ENCODE results near the gene SPACA7. TPM values are rescaled to one million over a fixed set of nuclear protein-coding genes. Genes with fewer than 3 reads are reported as not detected.

Gene SPACA7
- total and polyA plus RNA-seq, 10 of the 15 experiments (the other 5 are each of a cell fraction or from before 2014, with no cell fraction given) = not detected

DNA sequence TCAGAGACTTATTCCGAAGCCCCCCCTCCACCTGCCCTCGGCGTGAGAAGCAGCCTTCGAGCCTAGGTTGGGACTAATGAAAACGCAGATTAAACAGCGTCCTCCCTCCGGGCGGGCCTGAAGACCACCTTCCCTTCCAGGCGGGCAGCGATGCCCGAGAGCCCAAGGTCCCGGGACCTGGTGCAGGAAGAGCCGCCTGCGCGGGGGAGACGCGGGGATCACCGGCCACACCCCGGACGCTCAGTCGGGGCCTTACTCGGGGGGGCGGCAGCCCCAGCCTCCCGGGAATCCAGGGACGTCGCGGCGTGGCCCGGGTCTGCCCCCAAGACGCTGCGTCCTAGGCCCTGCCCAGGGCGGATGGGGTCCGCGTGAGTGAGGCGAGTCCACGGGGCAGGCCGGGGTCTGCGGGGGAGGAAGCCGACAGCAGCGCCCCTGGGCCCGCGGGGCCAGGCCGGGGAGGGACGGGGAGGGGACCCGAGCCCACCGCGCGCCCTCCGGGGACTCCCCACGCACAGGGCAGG lies 33.3 kb upstream of the SPACA7 start (continued):
- TF ChIP-seq, protein P1, sequence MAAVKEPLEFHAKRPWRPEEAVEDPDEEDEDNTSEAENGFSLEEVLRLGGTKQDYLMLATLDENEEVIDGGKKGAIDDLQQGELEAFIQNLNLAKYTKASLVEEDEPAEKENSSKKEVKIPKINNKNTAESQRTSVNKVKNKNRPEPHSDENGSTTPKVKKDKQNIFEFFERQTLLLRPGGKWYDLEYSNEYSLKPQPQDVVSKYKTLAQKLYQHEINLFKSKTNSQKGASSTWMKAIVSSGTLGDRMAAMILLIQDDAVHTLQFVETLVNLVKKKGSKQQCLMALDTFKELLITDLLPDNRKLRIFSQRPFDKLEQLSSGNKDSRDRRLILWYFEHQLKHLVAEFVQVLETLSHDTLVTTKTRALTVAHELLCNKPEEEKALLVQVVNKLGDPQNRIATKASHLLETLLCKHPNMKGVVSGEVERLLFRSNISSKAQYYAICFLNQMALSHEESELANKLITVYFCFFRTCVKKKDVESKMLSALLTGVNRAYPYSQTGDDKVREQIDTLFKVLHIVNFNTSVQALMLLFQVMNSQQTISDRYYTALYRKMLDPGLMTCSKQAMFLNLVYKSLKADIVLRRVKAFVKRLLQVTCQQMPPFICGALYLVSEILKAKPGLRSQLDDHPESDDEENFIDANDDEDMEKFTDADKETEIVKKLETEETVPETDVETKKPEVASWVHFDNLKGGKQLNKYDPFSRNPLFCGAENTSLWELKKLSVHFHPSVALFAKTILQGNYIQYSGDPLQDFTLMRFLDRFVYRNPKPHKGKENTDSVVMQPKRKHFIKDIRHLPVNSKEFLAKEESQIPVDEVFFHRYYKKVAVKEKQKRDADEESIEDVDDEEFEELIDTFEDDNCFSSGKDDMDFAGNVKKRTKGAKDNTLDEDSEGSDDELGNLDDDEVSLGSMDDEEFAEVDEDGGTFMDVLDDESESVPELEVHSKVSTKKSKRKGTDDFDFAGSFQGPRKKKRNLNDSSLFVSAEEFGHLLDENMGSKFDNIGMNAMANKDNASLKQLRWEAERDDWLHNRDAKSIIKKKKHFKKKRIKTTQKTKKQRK (IDR thresholded peaks at IDR 0.05; ENCODE audit: low read depth, low read length) = no peak
- no peak for TF ChIP-seq HDAC2 (IDR thresholded peaks at IDR 0.05)
- no peak for TF ChIP-seq SPI1 (IDR thresholded peaks at IDR 0.05; ENCODE audit: borderline replicate concordance, insufficient read depth, low read depth, low read length)
- TF ChIP-seq GATAD2B (conservative IDR thresholded peaks at IDR 0.05; ENCODE audit: low read depth) = no peak
- TF ChIP-seq CHD4 (IDR thresholded peaks at IDR 0.05) = no peak
- no peak for TF ChIP-seq NR2C2 (IDR thresholded peaks at IDR 0.05; ENCODE audit: borderline replicate concordance, control insufficient read depth, insufficient read length, low read depth)
- no peak for TF ChIP-seq MYC (IDR thresholded peaks at IDR 0.05; ENCODE audit: insufficient read depth, insufficient read length, insufficient replicate concordance, low read length, severe bottlenecking)
- TF ChIP-seq ATF2 (IDR thresholded peaks at IDR 0.05; ENCODE audit: low read length) = no peak
- no peak for TF ChIP-seq KLF5 (IDR thresholded peaks at IDR 0.05; ENCODE audit: partially characterized antibody)
- TF ChIP-seq IKZF2 (IDR thresholded peaks at IDR 0.05) = no peak
